Left ventricle myocardium inferior (tissue), 1 donor: ENCODE data around the gene MARCHF4. TPM values are rescaled to one million over a fixed set of nuclear protein-coding genes. Genes with fewer than 3 reads are reported as not detected.
A peak's percentile ranks its signal among the peaks of the same experiment; 100 is the strongest.

Experiments
- DNase-seq: peaks from one replicate; pipeline ENCODE4 v3.0.0-alpha.2; 2020
- H3K27ac ChIP-seq: fragments of 200-600 bp; replicated peaks from 2 replicates; pipeline ENCODE4 v1.8.0; 2021
- H3K27me3 ChIP-seq: fragments of 200-600 bp; 2 replicates; pipeline ENCODE4 v1.8.0; 2021; ENCODE audit warnings: low read depth
- H3K36me3 ChIP-seq: fragments of 200-600 bp; 2 replicates; pipeline ENCODE4 v1.8.0; 2021
- H3K4me1 ChIP-seq: fragments of 200-600 bp; 2 replicates; pipeline ENCODE4 v1.8.0; 2021
- H3K4me3 ChIP-seq: fragments of 200-600 bp; 2 replicates; pipeline ENCODE4 v1.8.0; 2021; ENCODE audit warnings: mild to moderate bottlenecking, moderate library complexity
- H3K9me3 ChIP-seq: fragments of 200-600 bp; replicated peaks from 2 replicates; pipeline ENCODE4 v1.8.0; 2021
- CTCF ChIP-seq: fragments of 200-600 bp; IDR thresholded peaks from 2 replicates; pipeline ENCODE4 v1.8.0; 2021; ENCODE audit warnings: antibody characterized with exemption, mild to moderate bottlenecking, borderline replicate concordance
- intact Hi-C: fragments of 100-400 bp; cut with micrococcal nuclease; formaldehyde crosslinking; loops from one replicate; pipeline ENCODE4 v1.11.0; 2022
- total RNA-seq: library from RNA; stranded (reverse); fragmentation: NEBNext Ultra II Directional; extraction: Animal tissue kit (Norgen Biotek cat#: 25700); gene quantifications from one replicate; pipeline ENCODE4 v1.2.1, GENCODE V29; 2021
- donor health status: DM: no; HTN: yes; CAD: no; lungs with severe emphysema.

The MARCHF4 gene
- total RNA-seq, 1 donor from 2014 or later: 0.08 TPM

GRCh38 chr2:216340280-216340631 lies 32.0 kb downstream of the MARCHF4 start:
- peak overlapping the region; percentile 3 for H3K4me3 ChIP-seq
- H3K4me1 ChIP-seq: peaks cover 26% of the 10 kb centered on the region
- H3K27me3 ChIP-seq: no peaks in the 10 kb centered on the region
- intact Hi-C loops: no loop called here
- H3K9me3 ChIP-seq: no peaks in the 10 kb centered on the region
- H3K36me3 ChIP-seq: no peaks in the 10 kb centered on the region
- peak overlapping the region; percentile 76 for H3K27ac ChIP-seq
- no peak for DNase-seq
- no peak for TF ChIP-seq CTCF

GRCh38 chr2:216339456-216340279 lies 32.6 kb downstream of the MARCHF4 start:
- Histone ChIP-seq H3K27me3 (no peaks in the 10 kb centered on the region), H3K27ac (peak overlapping the region; percentile 76), H3K36me3 (no peaks in the 10 kb centered on the region), H3K4me3 (peak overlapping the region; percentile 3), H3K9me3 (no peaks in the 10 kb centered on the region), H3K4me1 (peaks cover 26% of the 10 kb centered on the region)
- peak; percentile 9 for TF ChIP-seq CTCF
- peak; percentile 32 for DNase-seq
- intact Hi-C loops: no loop called here

GRCh38 chr2:216335252-216335651 lies 37.0 kb downstream of the MARCHF4 start:
- no peak for TF ChIP-seq CTCF
- Histone ChIP-seq H3K36me3 (no peaks in the 10 kb centered on the region), H3K27me3 (no peaks in the 10 kb centered on the region), H3K9me3 (no peaks in the 10 kb centered on the region), H3K4me1 (peaks cover 11% of the 10 kb centered on the region), H3K27ac (no peak overlapping the region), H3K4me3 (no peak overlapping the region)
- intact Hi-C loops: no loop called here
- no peak for DNase-seq

- DNase-seq: no peak
- no peaks in the 10 kb centered on the region for H3K27me3 ChIP-seq
- H3K36me3 ChIP-seq: no peaks in the 10 kb centered on the region
- intact Hi-C loops: no loop called here
- TF ChIP-seq CTCF: no peak
- H3K4me1 ChIP-seq: no peaks in the 10 kb centered on the region
- no peak overlapping the region for H3K27ac ChIP-seq
- no peak overlapping the region for H3K4me3 ChIP-seq
- H3K9me3 ChIP-seq: no peaks in the 10 kb centered on the region
Measured at GRCh38 chr2:216328347-216328746, 43.9 kb downstream of the MARCHF4 start.

GRCh38 chr2:216327447-216327935 lies 44.8 kb downstream of the MARCHF4 start:
- no peak for DNase-seq
- no peaks in the 10 kb centered on the region for H3K9me3 ChIP-seq
- no peak for TF ChIP-seq CTCF
- H3K27me3 ChIP-seq: no peaks in the 10 kb centered on the region
- intact Hi-C loops: no loop called here
- no peak overlapping the region for H3K4me3 ChIP-seq
- no peaks in the 10 kb centered on the region for H3K4me1 ChIP-seq
- no peaks in the 10 kb centered on the region for H3K36me3 ChIP-seq
- no peak overlapping the region for H3K27ac ChIP-seq

Other genes starting within 250 kb of the MARCHF4 start
- gene SMARCAL1, start 40.0 kb upstream of the MARCHF4 start, total RNA-seq: 7.5 TPM
- gene RPL37A, start 126.4 kb upstream of the MARCHF4 start, total RNA-seq: 1,816 TPM